Activated naive CD8-positive, alpha-beta T cell treated with anti-CD3 and anti-CD28 coated beads, Interleukin-2, amount 50 U/mL, for 24 hours (primary cell): ENCODE data around the gene PCSK5.
A peak's percentile ranks its signal among the peaks of the same experiment; 100 is the strongest.

ENCODE experiments used
- ATAC-seq: fragments of 150-1000 bp; cut with Tn5 transposase; one replicate; pipeline ENCODE4 v1.10.0; 2021
- DNase-seq: peaks from one replicate; pipeline ENCODE4 v3.0.0; 2021
- H3K27ac Mint-ChIP-seq: one replicate; pipeline ENCODE4 v1.8.0; 2021; ENCODE audit warnings: mild to moderate bottlenecking, mixed read lengths
- H3K27me3 Mint-ChIP-seq: one replicate; pipeline ENCODE4 v1.8.0; 2021; ENCODE audit warnings: mixed read lengths
- H3K36me3 Mint-ChIP-seq: one replicate; pipeline ENCODE4 v1.8.0; 2021; ENCODE audit warnings: low read depth, mixed read lengths
- H3K4me1 Mint-ChIP-seq: one replicate; pipeline ENCODE4 v1.8.0; 2021; ENCODE audit warnings: mixed read lengths
- H3K4me3 Mint-ChIP-seq: one replicate; pipeline ENCODE4 v1.8.0; 2021; ENCODE audit warnings: mild to moderate bottlenecking, moderate library complexity, mixed read lengths
- H3K9me3 Mint-ChIP-seq: one replicate; pipeline ENCODE4 v1.8.0; 2021; ENCODE audit warnings: mixed read lengths

The PCSK5 gene

GRCh38 chr9:76378367-76379073, 488.0 kb downstream of the PCSK5 start:
- DNase-seq (no peak), ATAC-seq (no peak)
- Mint-ChIP-seq H3K4me1 (no peaks in the 10 kb centered on the region), H3K36me3 (peaks cover 10% of the 10 kb centered on the region), H3K4me3 (no peak overlapping the region), H3K27me3 (no peaks in the 10 kb centered on the region), H3K27ac (no peak overlapping the region), H3K9me3 (no peaks in the 10 kb centered on the region)

DNA sequence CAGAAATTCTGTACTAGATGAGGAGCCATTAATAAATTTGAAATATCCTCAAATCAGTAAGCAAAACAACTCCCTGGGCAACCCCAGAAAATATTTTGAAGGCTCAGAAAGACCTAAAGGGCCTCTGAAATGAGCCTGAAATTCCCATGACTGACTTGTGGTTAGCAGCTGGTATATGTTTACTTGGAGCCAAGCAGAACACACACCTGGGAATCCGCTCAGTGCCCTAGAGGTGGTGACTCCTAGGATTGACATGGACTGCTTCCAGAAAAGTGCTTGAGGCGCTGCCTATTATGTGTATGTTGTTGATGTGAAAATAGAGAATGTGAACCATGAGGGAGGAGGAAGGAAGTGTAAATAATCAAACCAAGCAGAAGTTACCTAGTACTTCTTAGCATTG, 489.0 kb downstream of the PCSK5 start:
- Mint-ChIP-seq H3K9me3 (no peaks in the 10 kb centered on the region), H3K27me3 (no peaks in the 10 kb centered on the region), H3K36me3 (peaks cover 16% of the 10 kb centered on the region), H3K4me3 (no peak overlapping the region), H3K4me1 (no peaks in the 10 kb centered on the region), H3K27ac (no peak overlapping the region)
- DNase-seq (no peak), ATAC-seq (no peak)

- no peak overlapping the region for H3K27ac Mint-ChIP-seq
- peaks cover 40% of the 10 kb centered on the region for H3K36me3 Mint-ChIP-seq
- DNase-seq, result no peak
- peaks cover 2% of the 10 kb centered on the region for H3K27me3 Mint-ChIP-seq
- H3K4me1 Mint-ChIP-seq, result peaks cover 43% of the 10 kb centered on the region
- peaks cover 12% of the 10 kb centered on the region for H3K9me3 Mint-ChIP-seq
- ATAC-seq, result no peak
- H3K4me3 Mint-ChIP-seq, result no peak overlapping the region
Measured at GRCh38 chr9:76390656-76391055, 500.2 kb downstream of the PCSK5 start.

DNA sequence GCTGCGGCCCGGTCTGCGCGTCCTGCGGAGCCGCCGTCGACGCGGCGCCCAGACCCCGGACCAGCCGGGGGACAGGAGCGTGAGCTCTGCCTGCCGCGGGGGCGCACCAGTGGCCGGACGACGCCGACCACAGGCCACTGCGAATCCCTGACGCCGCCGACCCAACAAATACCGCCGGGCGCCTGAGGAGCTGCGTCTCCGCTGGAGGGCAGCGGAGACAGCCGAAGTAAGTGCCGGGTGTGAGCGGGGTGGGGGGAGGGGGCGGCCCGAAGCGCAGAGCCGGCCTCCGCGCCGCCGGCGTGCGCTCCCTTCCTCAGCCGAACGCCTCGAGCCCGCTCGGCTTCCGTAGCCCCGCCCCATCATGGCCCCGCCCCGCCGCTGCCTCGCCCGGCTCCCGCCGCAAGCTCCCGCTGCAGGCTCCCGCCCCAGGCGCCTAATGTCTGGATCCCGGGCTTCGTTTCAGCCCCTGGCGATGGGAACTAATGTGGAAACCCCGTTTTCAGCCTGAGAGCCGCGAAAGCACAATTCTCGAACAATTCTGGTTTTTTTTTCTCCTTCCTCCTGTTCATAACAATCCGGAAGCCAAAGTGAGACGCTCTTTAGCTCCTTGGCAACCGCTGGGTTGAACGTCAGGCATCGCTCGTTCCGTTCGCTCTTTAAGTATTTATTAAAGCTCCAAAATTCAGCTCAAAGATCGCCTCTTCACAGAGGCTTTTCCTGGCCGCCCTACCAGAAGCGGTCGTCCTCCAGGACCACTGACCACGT, 503.9 kb downstream of the PCSK5 start, which contains the start of gene RFK:
Gene RFK, minus strand, starts transcription at position 232 of the 765 bp plus-strand sequence. CDS start 255 bp downstream, outside the sequence.
- peak; percentile 97 for DNase-seq
- Mint-ChIP-seq H3K9me3 (peaks cover 12% of the 10 kb centered on the region), H3K4me1 (peaks cover 40% of the 10 kb centered on the region), H3K4me3 (peak within 1 kb of the TSS; percentile 96), H3K27me3 (peaks cover 2% of the 10 kb centered on the region), H3K36me3 (peaks cover 22% of the 10 kb centered on the region), H3K27ac (peak within 1 kb of the TSS; percentile 98)
- peak; percentile 78 for ATAC-seq

GRCh38 chr9:76394960-76395252, 504.4 kb downstream of the PCSK5 start:
- peak overlapping the region; percentile 98 for H3K27ac Mint-ChIP-seq
- ATAC-seq, result peak; percentile 81
- peak overlapping the region; percentile 96 for H3K4me3 Mint-ChIP-seq
- H3K9me3 Mint-ChIP-seq, result peaks cover 12% of the 10 kb centered on the region
- peaks cover 39% of the 10 kb centered on the region for H3K4me1 Mint-ChIP-seq
- H3K27me3 Mint-ChIP-seq, result peaks cover 2% of the 10 kb centered on the region
- H3K36me3 Mint-ChIP-seq, result peaks cover 22% of the 10 kb centered on the region
- DNase-seq, result peak; percentile 52

DNA sequence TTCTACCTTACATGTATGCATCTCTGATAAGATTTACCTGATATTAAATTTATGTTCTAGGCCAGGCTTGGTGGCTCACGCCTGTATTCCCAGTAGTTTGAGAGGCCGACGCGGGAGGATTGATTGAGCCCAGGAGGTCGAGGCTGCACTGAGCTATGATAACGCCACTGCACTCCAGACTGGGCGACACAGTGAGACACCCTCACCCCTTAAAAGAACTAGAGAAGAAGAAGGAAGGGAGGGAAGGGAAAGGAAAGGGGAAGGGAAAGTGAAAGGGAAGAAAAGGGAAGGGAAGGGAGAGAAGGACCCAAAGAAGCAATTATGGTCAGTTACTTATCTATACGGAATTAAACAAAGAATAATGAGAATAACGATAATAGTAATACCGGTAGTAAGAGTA, 504.9 kb downstream of the PCSK5 start:
- peaks cover 39% of the 10 kb centered on the region for H3K4me1 Mint-ChIP-seq
- peaks cover 2% of the 10 kb centered on the region for H3K27me3 Mint-ChIP-seq
- peak overlapping the region; percentile 98 for H3K27ac Mint-ChIP-seq
- H3K36me3 Mint-ChIP-seq, result peaks cover 22% of the 10 kb centered on the region
- ATAC-seq (no peak), DNase-seq (no peak)
- H3K4me3 Mint-ChIP-seq, result peak overlapping the region; percentile 96
- H3K9me3 Mint-ChIP-seq, result peaks cover 12% of the 10 kb centered on the region

DNA sequence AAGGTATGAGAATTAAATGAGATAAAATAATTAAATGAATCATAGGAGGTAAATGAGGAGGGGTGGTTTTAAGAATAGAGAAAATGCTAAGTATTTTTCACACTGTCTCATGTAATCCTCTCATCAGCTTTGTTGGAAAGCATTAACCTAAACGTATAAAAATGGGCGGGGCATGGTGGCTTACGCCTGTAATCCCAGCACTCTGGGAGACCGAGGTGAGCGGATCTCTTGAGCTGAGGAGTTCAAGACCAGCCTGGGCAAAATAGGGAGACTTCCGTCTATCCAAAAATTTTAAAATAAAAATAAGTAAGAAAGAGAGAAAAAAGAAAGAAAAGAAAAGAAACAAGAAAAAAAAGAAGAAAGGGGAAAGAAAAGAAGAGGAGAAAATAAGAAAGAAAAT, 505.7 kb downstream of the PCSK5 start:
- no peak overlapping the region for H3K27ac Mint-ChIP-seq
- H3K4me1 Mint-ChIP-seq, result peaks cover 34% of the 10 kb centered on the region
- H3K9me3 Mint-ChIP-seq, result peaks cover 12% of the 10 kb centered on the region
- H3K27me3 Mint-ChIP-seq, result peaks cover 2% of the 10 kb centered on the region
- no peak overlapping the region for H3K4me3 Mint-ChIP-seq
- ATAC-seq, result no peak
- H3K36me3 Mint-ChIP-seq, result peaks cover 17% of the 10 kb centered on the region
- DNase-seq, result no peak

DNA sequence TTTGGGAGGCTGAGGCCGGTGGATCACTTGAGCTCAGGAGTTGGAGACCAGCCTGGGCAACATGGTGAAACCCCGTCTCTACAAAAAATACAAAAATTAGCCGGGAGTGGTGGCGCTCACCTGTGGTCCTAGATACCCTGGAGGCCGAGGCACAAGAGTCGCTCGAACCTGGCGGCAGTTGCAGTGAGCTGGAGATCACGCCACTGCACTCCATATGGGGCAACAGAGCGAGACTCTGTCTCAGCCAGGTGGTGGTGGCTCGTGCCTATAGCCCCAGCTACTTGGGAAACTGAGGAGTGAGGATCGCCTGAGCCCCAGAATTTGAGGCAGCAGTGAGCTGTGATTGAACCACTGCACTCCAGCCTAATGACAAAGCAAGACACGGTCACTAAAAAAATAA, 506.1 kb downstream of the PCSK5 start:
- H3K4me1 Mint-ChIP-seq, result peaks cover 33% of the 10 kb centered on the region
- H3K4me3 Mint-ChIP-seq, result no peak overlapping the region
- H3K27me3 Mint-ChIP-seq, result peaks cover 2% of the 10 kb centered on the region
- DNase-seq, result no peak
- H3K36me3 Mint-ChIP-seq, result peaks cover 14% of the 10 kb centered on the region
- H3K9me3 Mint-ChIP-seq, result peaks cover 12% of the 10 kb centered on the region
- no peak for ATAC-seq
- H3K27ac Mint-ChIP-seq, result no peak overlapping the region

GRCh38 chr9:76399856-76400255, 509.4 kb downstream of the PCSK5 start:
- Mint-ChIP-seq H3K4me3 (no peak overlapping the region), H3K4me1 (peaks cover 29% of the 10 kb centered on the region), H3K27me3 (no peaks in the 10 kb centered on the region), H3K36me3 (no peaks in the 10 kb centered on the region), H3K27ac (no peak overlapping the region), H3K9me3 (no peaks in the 10 kb centered on the region)
- ATAC-seq, result no peak
- DNase-seq, result no peak

- DNase-seq (no peak), ATAC-seq (no peak)
- H3K27me3 Mint-ChIP-seq, result no peaks in the 10 kb centered on the region
- no peak overlapping the region for H3K27ac Mint-ChIP-seq
- H3K9me3 Mint-ChIP-seq, result no peaks in the 10 kb centered on the region
- peaks cover 22% of the 10 kb centered on the region for H3K4me1 Mint-ChIP-seq
- no peak overlapping the region for H3K4me3 Mint-ChIP-seq
- H3K36me3 Mint-ChIP-seq, result no peaks in the 10 kb centered on the region
Measured at GRCh38 chr9:76400534-76401096, 510.1 kb downstream of the PCSK5 start.

GRCh38 chr9:76401176-76401575, 510.7 kb downstream of the PCSK5 start:
- no peak overlapping the region for H3K4me3 Mint-ChIP-seq

DNA sequence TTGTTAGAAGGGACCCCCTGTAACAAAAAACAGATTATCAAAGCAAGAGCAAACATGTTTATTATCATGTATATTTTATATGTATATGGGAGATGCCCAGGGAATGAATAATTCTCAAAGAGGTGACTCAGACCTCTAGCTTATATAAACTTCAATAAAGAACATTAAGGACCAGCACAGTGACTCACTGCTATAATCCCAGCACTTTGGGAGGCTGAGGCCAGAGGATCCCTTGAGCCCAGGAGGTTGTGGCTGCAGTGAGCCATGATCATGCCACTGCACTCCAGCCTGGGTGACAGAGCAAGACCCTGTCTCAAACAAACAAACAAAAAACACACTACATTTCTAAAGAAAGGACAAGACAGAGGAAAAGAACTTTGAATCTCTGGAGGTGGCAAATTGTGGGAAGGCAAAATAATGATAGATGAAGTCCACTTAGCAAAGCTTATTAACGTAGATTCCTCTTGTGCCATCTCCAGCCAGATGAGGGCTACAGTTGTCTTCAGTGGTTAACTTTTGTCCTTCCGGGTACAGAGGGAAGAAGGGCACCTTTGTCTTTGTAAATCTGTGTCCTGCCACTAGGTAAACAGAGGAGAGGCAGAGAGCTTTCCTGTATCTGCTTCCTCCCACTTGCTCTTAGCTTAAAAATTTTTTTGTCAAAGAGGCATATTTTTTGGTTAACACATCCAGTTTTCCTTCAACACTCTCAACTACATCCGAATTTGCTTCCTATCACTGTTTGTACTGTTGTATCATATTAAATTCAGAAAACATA, 511.3 kb downstream of the PCSK5 start:
- H3K4me1 Mint-ChIP-seq, result peaks cover 20% of the 10 kb centered on the region
- H3K27ac Mint-ChIP-seq, result no peak overlapping the region
- H3K27me3 Mint-ChIP-seq, result no peaks in the 10 kb centered on the region
- H3K9me3 Mint-ChIP-seq, result no peaks in the 10 kb centered on the region
- ATAC-seq, result no peak
- H3K4me3 Mint-ChIP-seq, result no peak overlapping the region
- no peak for DNase-seq
- no peaks in the 10 kb centered on the region for H3K36me3 Mint-ChIP-seq

More at GRCh38 chr9:76401176-76401575, 510.7 kb downstream of the PCSK5 start:
- DNase-seq (no peak), ATAC-seq (no peak)
- Mint-ChIP-seq H3K9me3 (no peaks in the 10 kb centered on the region), H3K4me1 (peaks cover 20% of the 10 kb centered on the region), H3K36me3 (no peaks in the 10 kb centered on the region), H3K27me3 (no peaks in the 10 kb centered on the region), H3K27ac (no peak overlapping the region)

GRCh38 chr9:76403352-76403751, 512.9 kb downstream of the PCSK5 start:
- ATAC-seq, result peak; percentile 93
- Mint-ChIP-seq H3K9me3 (no peaks in the 10 kb centered on the region), H3K27me3 (no peaks in the 10 kb centered on the region), H3K27ac (peak overlapping the region; percentile 83), H3K36me3 (no peaks in the 10 kb centered on the region), H3K4me3 (peak overlapping the region; percentile 62), H3K4me1 (peaks cover 20% of the 10 kb centered on the region)
- no peak for DNase-seq

GRCh38 chr9:76404401-76404800, 513.9 kb downstream of the PCSK5 start:
- no peaks in the 10 kb centered on the region for H3K9me3 Mint-ChIP-seq
- H3K27ac Mint-ChIP-seq, result no peak overlapping the region
- peaks cover 20% of the 10 kb centered on the region for H3K4me1 Mint-ChIP-seq
- no peak overlapping the region for H3K4me3 Mint-ChIP-seq
- ATAC-seq (no peak), DNase-seq (no peak)
- no peaks in the 10 kb centered on the region for H3K27me3 Mint-ChIP-seq
- no peaks in the 10 kb centered on the region for H3K36me3 Mint-ChIP-seq
